Cortex of kidney (tissue), 1 donor: ENCODE data around the gene CRIM1.

Experiments used
- DNase-seq: peaks from one replicate; lab custom pipeline; 2025; lab: John Stamatoyannopoulos, UW

The CRIM1 gene

DNA sequence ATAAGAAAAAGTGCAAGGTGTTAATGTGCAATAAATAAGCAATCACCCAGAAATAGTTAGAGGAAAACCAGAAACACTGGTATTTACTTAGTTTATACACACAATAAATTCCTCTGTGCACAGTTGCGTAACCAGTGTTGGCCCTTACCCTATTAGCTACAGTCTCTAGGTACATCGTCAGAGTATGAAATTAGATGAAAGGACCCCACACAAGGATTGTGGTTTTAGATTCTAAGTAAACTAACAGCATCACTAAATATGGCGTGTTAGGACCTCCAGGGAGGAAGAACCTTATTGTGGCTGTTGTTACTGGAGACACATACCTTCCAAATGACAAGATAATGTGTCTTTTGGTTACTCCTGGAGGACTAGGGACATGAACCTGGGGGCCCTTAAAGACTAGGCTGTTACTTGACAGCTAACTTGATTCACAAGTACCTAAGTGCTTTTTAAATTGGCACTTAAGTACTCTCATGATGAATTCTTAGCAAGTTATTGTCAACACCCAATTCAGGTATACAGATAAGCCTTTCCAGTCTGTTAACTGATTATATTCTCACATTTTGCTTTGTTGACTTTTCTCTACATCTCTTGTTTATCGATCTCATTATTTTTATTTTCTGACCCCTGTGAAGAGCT, 127.1 kb downstream of the CRIM1 start:
- no peak for DNase-seq

DNA sequence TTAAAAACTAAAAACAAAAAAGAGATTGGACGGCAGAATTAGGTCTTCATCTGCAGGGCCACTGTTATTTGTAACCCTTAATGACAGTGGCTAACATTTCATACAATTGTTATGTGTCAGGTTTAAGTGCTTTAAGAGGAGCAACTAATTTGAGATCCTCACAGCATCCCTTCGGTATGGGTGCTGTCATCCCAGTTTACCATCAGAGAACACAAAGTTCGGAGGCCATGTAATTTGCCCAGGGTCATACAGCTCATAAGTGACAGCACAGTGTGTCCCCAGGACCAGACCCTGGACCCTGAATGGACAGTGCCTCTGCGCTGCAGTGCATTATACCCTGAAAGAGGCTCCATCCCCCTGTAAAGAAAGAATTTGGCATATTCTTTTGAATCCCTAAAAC, 127.7 kb downstream of the CRIM1 start:
- no peak for DNase-seq

DNA sequence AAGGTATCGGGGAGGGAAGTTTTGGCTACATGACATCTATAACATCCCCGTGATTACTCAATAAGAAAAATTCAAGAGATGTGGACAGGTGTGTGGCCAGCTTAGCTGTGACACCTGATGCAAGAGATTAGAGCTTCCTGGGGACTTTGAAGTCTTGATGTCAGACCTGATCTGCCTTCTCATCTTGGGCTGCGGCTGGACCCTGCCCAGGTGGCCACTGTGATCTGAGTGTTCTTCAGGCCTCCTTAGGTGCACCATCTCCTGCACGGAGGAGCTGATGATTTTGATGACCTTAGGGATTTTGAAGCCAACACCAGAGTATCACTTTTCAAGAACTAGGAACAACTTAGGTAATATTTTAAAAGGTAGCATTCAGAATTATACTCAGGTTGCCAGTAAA, 128.9 kb downstream of the CRIM1 start:
- DNase-seq = no peak

DNA sequence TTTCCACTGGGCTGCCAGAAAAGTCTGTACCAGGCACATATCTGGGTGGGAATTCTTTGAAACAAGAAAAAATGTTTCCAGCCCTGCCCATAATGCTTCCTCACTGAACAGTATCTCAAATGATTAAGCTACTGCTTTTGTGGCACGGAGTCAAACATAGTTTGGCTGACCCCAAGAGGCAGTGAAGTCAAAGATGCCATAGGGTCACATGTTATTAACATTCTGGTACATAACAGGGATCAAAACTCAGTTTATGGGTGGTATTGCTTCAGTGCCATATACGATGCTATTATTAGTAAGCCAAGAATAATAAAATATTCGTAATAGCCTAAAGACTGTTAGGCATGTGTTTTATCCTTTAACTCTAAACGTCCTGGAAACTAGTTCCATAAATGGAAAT, 129.9 kb downstream of the CRIM1 start:
- DNase-seq = no peak

DNA sequence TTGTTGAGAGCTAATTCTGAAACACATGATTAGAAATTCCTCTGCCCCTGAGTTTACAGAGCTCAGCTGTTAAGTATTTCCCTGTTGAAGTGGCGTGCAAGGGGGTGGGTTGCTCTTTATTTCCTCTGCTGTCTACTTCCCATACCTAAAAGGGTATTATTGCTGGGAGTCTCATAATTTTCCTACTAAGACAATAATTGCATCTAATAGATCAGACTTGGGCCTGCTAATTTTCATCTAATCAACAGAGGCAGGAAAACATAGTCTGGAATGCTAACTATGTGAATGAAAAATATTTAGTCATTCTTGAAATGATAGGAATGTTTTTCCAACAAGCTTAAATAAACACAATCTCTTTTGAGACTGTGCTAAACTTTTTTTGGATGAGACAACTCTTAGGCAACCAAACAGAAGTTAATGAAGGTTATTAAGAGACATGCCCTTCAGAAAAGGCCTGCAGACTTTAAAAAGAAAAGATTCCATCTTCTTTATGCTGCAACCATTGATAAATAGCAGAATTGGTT, 131.0 kb downstream of the CRIM1 start:
- no peak for DNase-seq

DNA sequence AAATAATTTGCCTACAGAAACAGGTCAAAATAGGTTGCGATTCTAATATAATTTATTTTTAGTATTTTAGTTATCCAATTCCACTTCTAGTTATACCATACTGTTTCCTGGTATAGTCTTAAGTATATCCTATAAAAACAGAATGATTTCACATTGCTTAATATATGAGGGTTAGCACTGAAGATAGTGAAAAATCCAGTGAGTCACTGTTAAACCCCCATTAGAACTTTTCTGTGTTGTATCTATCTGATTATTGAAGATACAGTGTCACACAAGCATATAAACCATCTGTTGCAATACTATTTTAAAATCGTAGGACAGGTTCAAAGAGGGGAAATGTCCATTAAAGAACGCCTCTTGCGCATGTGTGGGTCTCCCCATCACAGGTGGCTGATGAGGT, 132.4 kb downstream of the CRIM1 start:
- no peak for DNase-seq

DNA sequence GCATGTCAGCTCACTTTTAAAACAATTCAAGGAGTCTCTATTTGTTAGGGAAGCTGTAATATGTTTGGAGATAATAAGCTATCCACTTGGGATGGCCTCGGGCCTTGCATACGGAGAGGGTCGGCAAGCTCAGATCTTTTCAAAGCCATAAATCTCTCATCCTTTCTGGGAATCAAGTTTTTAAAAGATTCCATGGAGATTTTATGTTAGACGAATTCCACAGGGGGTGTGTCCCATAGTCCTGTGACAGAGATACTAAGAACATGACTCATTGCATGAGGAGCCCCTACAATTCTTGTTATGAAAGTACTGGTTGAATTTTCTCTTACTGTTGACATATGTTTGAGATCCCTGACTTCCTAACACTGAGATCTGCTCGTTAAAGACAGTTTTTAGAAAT, 133.7 kb downstream of the CRIM1 start:
- DNase-seq = no peak

DNA sequence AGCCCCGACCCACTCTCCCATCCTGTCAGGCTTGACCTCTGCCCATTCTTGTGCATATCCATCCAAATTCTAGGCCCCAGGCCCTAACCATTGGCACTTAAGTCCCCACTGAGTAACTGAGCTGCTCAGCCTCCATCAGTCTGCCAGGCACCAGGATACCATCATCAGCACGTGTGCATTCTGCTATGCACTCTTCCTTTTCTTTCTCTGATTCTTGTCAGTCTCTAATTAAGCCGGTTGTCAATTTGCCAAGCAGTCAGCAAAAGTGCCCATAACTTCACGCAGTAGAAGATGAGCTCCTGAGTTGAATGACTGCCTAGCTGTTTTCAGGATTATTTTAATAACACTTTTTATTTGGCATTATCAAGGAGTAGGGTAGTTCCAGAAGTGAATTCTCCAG, 135.2 kb downstream of the CRIM1 start:
- no peak for DNase-seq

DNA sequence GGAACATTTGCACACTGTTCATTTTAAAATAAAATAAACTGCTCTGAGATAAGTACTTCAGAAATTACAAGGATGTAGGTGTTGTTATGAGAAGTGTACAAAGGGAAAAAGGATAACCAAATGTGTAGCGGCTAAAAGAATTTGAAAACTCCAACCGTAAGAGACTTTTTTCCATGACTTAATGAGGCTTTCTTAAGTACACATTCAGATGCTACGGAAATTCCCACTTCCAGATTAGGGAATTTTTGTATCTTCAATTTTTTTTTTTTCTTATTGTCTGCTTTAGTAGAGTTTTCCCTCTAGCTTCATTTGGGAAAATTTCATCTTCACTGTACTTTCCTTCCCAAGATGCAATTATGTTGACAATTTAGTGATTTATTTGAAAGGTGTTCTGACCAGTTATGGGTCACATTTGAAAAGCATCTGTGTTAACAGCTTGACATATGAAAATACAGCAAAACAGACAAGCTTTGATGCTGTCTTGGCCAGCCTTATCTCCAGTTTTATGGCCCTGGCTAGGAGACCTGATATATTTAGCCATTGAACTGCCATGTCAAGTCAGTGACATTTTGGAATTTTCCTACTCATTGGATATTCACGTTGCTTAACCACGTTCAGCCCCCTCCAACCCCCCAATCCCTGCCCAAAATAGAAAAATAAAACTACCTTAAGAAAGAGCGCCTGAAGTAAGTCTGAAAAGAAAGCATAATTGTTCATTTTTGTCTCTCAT, 136.8 kb downstream of the CRIM1 start:
- DNase-seq = no peak

DNA sequence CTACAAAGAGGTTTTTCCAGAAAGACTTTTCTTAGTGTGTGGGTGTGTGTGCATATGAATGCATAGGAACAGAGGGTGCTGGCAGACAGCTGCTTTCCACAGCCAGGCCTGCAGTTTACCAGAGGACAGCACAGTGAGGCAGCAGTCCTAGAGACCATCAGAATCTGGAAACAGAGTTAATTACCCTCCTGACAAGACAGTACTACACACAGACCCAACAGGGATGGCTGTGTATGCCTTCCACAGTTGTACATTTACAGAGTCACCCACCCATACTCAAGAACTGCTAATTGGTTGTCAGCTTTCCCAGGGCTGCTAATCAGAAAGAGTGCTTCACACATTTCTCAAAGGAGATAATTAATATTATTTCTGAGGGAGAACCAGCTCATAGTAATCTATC, 137.7 kb downstream of the CRIM1 start:
- DNase-seq = no peak

DNA sequence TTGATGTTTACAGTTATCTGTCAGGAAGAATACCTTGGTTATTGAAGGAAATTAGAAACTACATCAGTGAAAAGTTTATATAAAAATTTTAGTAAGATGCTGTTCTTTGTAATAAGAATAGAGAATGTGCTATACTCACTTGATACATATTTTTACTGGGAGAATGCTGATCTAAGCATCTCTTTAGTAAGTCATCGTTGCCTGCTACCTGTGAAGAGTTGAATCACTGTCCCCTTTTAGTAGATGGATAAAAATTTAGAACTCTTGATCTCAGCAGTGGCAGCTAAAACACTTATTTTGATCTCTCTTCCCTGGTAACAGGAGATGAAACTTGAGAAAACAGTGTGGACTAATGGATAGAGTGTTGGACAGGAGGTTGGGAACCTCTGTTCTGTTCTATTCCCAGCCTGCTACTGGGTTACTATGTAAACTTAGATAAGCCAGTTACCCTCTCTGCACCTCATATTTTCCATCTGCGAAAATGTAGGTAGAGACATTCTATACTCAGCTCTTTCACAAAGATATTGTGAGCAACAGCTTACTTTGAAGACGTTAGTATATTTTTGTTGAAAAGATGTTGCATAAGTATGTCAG, 142.1 kb downstream of the CRIM1 start:
- DNase-seq = no peak

DNA sequence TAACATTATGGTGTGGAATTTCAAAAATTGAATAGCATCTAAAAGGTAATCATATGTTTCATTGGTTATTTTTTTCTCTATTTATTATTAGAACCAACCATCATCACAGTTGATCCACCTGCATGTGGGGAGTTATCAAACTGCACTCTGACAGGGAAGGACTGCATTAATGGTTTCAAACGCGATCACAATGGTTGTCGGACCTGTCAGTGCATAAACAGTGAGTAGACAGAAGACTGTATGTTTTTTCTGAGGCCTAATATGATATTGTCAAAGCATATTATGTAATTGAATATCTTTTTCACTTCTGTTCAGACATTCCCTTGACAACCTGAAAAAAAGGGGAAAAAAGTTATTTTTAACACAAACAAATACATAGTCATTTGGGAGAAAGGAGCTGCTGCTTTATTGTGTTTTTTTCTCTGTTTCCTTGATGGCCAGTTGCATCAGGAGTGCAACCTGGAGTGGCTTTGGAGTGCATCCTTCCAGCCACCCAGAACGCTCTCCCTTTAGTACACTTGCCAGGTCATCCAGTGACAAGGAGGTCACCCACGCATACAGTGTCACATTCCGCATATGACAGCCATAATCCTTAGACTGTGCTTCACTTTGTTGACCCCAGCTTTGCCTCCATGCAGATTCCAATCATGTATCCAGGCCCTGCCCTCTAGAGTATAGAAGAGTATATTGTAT, 143.7 kb downstream of the CRIM1 start:
- no peak for DNase-seq

DNA sequence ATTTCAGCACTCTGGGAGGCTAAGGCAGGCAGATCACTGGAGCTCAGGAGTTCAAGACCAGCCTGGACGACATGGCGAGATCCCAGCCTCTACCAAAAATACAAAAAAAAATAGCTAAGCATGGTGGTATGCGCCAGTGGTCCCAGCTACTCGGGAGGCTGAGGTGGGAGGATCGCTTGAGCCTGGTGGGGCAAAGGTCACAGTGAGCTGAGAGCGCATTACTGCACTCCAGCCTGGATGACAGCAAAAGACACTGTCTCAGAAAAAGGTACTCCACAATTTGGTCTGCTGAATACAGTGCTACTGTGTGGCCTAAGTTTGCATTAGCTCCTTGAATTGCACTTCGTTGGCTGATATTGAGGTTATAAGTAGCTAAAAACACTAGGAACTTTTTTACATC, 144.5 kb downstream of the CRIM1 start:
- DNase-seq = no peak

DNA sequence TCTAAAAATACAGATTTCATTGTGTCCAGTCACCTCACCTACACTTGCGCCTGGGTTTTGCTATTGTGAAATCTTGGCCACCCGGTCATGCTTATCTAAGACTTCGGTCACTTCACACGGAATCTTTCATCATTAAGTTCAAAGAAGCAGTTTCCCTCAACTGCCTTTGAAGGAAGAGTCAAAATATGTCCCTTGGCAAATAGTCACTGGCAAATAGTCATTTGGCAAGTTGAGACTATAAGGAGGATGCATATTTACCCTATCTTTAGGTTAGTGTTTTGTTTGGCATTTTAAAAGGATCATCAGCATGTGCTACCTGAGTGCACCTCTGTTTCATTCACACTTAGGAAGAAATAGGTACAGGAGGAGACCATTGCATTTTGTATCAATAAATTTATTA, 146.5 kb downstream of the CRIM1 start:
- no peak for DNase-seq

DNA sequence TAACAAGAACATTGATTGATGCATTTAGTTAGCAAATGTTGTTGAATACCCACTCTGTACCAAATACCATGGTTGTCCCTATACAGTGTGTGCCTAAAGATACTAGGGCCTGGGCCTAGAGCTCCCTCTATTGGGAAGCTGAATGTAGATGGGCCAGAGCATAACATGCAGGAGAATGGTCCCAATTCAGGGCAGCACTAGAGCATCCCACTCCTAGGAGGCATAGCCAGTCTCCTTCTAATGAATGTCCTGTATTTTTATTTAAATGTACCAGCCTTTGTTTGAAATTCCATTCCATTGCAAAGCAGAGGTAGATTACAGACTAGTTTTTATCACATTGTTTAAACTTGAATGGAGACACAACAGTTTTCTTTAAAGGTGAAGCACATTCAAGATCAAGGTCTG, 151.8 kb downstream of the CRIM1 start:
- no peak for DNase-seq

DNA sequence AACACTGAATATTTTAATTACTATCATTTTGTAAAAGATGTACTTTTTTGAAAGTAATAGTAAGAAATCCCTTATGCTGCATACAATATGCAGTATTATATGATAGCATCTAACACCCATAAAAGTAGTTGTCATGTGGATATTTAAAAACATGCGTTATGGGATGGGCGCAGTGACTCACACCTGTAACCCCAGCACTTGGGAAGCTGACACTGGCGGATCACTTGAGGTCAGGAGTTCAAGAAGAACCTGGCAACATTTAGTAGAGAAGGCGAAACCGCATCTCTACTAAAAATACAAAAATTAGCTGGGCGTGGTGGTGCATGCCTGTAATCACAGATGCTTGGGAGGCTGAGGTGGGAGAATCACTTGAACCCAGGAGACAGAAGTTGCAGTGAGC, 153.5 kb downstream of the CRIM1 start:
- no peak for DNase-seq

DNA sequence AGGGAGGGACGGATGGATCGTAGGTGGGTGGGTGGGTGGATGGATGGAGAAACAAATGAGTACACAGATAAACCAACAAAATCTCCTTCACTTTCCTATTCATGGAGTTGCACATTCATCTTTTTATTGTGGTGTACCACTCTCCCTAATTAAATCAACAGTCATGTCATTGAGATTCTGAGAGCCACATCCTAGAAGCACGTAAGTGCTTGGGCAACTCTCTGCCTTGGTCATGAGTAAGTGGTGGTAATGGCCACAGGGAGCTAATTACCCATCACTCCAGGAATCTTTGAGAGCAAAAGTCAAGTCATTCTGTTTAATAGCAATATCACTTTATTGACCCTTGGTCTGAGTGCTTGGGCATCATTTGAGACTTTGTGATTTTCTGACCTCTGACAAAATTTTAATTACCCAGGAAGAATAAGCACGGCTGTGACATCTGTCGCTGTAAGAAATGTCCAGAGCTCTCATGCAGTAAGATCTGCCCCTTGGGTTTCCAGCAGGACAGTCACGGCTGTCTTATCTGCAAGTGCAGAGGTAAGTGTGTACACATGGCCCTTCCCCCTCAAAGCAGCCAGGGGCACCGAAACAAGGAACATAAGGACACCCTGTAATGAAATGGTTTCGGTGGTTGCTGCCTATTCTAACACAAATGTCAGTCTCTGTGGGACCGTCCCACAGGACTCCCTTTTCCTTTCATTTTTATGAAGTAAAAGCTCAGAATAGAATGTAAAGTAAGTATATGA, 156.5 kb downstream of the CRIM1 start:
- no peak for DNase-seq

DNA sequence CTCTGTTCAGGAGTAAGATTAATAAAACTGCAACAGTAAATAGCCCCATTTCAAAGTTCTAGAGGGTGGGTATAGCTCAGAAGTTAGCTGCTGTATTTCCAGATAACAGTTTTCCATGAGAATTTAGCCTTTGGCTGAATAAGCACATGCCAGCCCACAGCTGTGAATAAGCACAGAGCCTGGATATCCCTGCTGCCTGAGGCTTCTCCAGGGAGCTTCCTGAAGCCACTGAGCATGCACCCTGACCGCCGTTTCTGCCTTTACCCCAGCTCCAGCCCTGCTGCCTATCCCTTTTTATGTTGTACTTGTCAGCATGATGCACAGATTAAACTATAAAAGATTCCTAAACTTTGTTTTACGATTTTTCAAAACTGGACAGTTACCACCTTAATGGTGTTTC, 157.1 kb downstream of the CRIM1 start:
- DNase-seq = no peak

DNA sequence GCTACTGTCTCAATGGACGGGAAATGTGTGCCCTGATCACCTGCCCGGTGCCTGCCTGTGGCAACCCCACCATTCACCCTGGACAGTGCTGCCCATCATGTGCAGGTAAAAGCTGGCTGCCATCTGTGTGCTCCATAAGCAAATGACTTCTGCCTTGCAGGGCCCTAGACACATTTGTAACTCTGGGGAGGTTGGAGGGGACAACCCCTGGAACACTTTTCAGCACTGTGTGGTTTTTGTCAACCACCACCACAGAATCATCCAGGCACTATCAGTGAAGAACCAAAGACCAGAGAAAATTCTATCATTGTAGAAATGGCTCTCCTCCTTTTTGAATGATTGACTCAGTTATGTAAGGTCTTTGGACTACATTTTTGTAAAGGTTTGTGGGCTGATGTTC, 158.1 kb downstream of the CRIM1 start:
- DNase-seq = no peak

DNA sequence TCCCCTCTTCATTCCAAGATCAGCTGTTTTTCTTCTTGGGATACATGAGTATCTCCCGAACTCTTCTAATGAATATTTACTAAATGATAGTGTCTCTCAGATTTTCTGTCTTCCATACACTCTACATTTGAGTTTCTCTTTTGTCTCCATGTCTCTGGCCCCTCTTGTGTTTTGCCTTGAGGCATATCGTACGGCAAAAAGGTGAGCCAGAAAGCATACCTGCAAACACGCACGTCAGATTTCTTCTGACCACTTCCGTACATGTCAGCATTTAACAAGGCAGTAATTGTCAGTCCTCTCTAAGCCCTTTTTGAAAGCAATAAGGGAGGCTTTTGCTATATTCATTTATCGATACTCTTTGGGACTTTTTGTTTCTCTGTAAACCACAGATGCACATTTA, 160.0 kb downstream of the CRIM1 start:
- no peak for DNase-seq

DNA sequence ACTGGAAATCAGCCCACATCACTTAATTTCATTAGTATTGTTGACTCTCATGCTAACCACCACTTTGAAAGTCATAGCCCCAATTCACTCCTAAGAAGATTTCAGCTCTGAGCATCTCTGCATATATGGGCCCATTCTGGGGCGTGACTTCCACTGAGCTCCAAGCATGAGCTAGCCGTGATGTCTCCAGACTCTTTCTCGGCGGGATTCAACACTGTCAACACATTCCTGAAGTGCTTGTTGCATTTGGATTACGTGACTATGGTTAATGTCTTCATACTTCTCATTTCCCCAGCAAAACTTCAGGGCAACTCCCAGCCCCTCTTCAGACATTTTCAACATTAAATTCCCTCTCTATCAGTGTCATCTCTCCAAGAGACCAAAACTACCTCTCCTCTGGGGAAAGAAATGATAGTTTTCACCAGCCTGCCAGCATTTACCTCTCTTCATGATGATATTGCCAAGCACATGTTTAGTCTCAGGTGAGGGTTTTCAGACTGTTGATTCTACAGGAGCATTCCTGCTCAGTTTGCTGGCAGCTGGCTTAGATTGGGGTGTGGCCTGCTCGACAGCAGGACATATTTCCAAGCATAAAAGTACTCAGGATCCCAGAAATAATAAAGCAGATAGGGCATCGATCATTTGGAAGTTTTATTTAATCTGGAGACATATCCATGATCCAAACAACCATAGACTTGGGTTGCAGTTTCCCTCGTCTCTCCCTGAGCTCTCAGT, 160.7 kb downstream of the CRIM1 start:
- DNase-seq = no peak
